HG03442 (cell line): ENCODE measurements around the gene ADORA2A.

Experiments
- ATAC-seq: cut with Tn5 transposase; IDR thresholded peaks from one replicate; pipeline ENCODE4 v1.9.1; 2021; ENCODE audit warnings: mild to moderate bottlenecking, moderate library complexity; ENCODE audit not compliant: unreplicated experiment

The ADORA2A gene

GRCh38 chr22:24402460-24403192, 24.8 kb upstream of the ADORA2A start:
- no peak for ATAC-seq

- no peak for ATAC-seq
Measured at GRCh38 chr22:24403346-24403745, 24.1 kb upstream of the ADORA2A start.

GRCh38 chr22:24404561-24405275, 22.7 kb upstream of the ADORA2A start:
- ATAC-seq, result no peak

GRCh38 chr22:24405631-24406321, 21.6 kb upstream of the ADORA2A start:
- no peak for ATAC-seq

GRCh38 chr22:24406322-24407277, 20.8 kb upstream of the ADORA2A start:
- no peak for ATAC-seq

GRCh38 chr22:24407278-24407665, 20.1 kb upstream of the ADORA2A start:
- ATAC-seq, result no peak

- ATAC-seq, result no peak
Measured at GRCh38 chr22:24407884-24408283, 19.5 kb upstream of the ADORA2A start.

- no peak for ATAC-seq
Measured at GRCh38 chr22:24408630-24409029, 18.8 kb upstream of the ADORA2A start.

- ATAC-seq, result no peak
Measured at GRCh38 chr22:24409707-24410106, 17.7 kb upstream of the ADORA2A start.

- ATAC-seq, result no peak
Measured at GRCh38 chr22:24410110-24410856, 17.1 kb upstream of the ADORA2A start.

GRCh38 chr22:24411256-24412004, 16.0 kb upstream of the ADORA2A start:
- ATAC-seq, result no peak

- ATAC-seq, result no peak
Measured at GRCh38 chr22:24412274-24412673, 15.1 kb upstream of the ADORA2A start.

- no peak for ATAC-seq
Measured at GRCh38 chr22:24413271-24413670, 14.1 kb upstream of the ADORA2A start.

GRCh38 chr22:24413736-24414385, 13.5 kb upstream of the ADORA2A start:
- ATAC-seq, result no peak

GRCh38 chr22:24414523-24414922, 12.9 kb upstream of the ADORA2A start:
- no peak for ATAC-seq

- no peak for ATAC-seq
Measured at GRCh38 chr22:24414984-24415945, 12.1 kb upstream of the ADORA2A start.

- no peak for ATAC-seq
Measured at GRCh38 chr22:24416095-24416494, 11.3 kb upstream of the ADORA2A start.

- ATAC-seq, result no peak
Measured at GRCh38 chr22:24416611-24417010, 10.8 kb upstream of the ADORA2A start.
